HepG2 (cell line): Measurements from ENCODE around the gene CSNK1D. TPM values are rescaled to one million over a fixed set of nuclear protein-coding genes. Genes with fewer than 3 reads are reported as not detected.

Source experiments
- ETV5 ChIP-seq: IDR thresholded peaks from 2 replicates; pipeline ENCODE4 v1.6.1; 2018; ENCODE audit warnings: missing biosample characterization, missing genetic modification reagents, inconsistent platforms, borderline replicate concordance
- FIP1L1 ChIP-seq: fragments of 200-400 bp; formaldehyde crosslinking; IDR thresholded peaks from 2 replicates; pipeline ENCODE4 v1.6.1; 2018; ENCODE audit warnings: low read depth, mild to moderate bottlenecking, low read length, moderate library complexity, borderline replicate concordance; ENCODE audit not compliant: insufficient read depth
- GTF3A ChIP-seq: sonication (generic); formaldehyde crosslinking; conservative IDR thresholded peaks from 2 replicates; pipeline ENCODE4 v1.4.0; 2020; ENCODE audit warnings: mild to moderate bottlenecking, missing genetic modification reagents
- HNF4G ChIP-seq, 2 experiments: sonication (generic) in 1 of 2; formaldehyde crosslinking in 1 of 2; IDR thresholded peaks; 2 replicates each; pipeline versions ENCODE4 v1.4.0 to v1.6.1; 2011 to 2020; ENCODE audit warnings: borderline replicate concordance in 2 of 2, low read depth in 2 of 2, mild to moderate bottlenecking in 2 of 2, low read length in 1 of 2, missing genetic modification reagents in 1 of 2, moderate library complexity in 1 of 2
- HOXA7 ChIP-seq: sonication (generic); formaldehyde crosslinking; IDR thresholded peaks from 2 replicates; pipeline ENCODE4 v1.8.1; 2022; ENCODE audit warnings: mild to moderate bottlenecking, missing genetic modification reagents, moderate library complexity
- MEF2D ChIP-seq: sonication (generic); formaldehyde crosslinking; IDR thresholded peaks from 2 replicates; pipeline ENCODE4 v1.5.1; 2020; ENCODE audit warnings: mild to moderate bottlenecking, missing genetic modification reagents
- PCBP2 ChIP-seq: fragments of 200-400 bp; formaldehyde crosslinking; optimal IDR thresholded peaks from 2 replicates; pipeline ENCODE3; 2018; ENCODE audit warnings: low read length, low read depth; ENCODE audit not compliant: poor library complexity, severe bottlenecking
- PITX1 ChIP-seq: sonication (generic); formaldehyde crosslinking; IDR thresholded peaks from 2 replicates; pipeline ENCODE4 v1.5.1; 2020; ENCODE audit warnings: mild to moderate bottlenecking, missing genetic modification reagents
- PTBP1 ChIP-seq: fragments of 200-400 bp; formaldehyde crosslinking; IDR thresholded peaks from 2 replicates; pipeline ENCODE4 v1.6.1; 2018; ENCODE audit warnings: low read length, low read depth; ENCODE audit not compliant: poor library complexity, severe bottlenecking
- RAD51 ChIP-seq: fragments of 450-650 bp; IDR thresholded peaks from 2 replicates; pipeline ENCODE4 v1.6.1; 2016; ENCODE audit warnings: borderline replicate concordance
- RBM22 ChIP-seq: fragments of 200-400 bp; formaldehyde crosslinking; optimal IDR thresholded peaks from 2 replicates; pipeline ENCODE3; 2017; ENCODE audit warnings: mild to moderate bottlenecking, low read length, moderate library complexity
- SRY ChIP-seq: sonication (generic); formaldehyde crosslinking; IDR thresholded peaks from 2 replicates; pipeline ENCODE4 v1.8.0; 2022; ENCODE audit warnings: mild to moderate bottlenecking, missing genetic modification reagents
- ZFAT ChIP-seq: sonication (generic); formaldehyde crosslinking; conservative IDR thresholded peaks from 2 replicates; pipeline ENCODE4 v1.8.1; 2023; ENCODE audit warnings: missing genetic modification reagents, inconsistent platforms
- ZNF235 ChIP-seq: sonication (generic); formaldehyde crosslinking; IDR thresholded peaks from 2 replicates; pipeline ENCODE4 v1.8.1; 2023; ENCODE audit warnings: mild to moderate bottlenecking, missing genetic modification reagents, borderline replicate concordance
- ZNF292 ChIP-seq: sonication (generic); formaldehyde crosslinking; IDR thresholded peaks from 2 replicates; pipeline ENCODE4 v1.8.1; 2022; ENCODE audit warnings: mild to moderate bottlenecking, low read depth, missing genetic modification reagents, borderline replicate concordance
- ZNF335 ChIP-seq: sonication (generic); formaldehyde crosslinking; IDR thresholded peaks from 2 replicates; pipeline ENCODE4 v1.4.0; 2020; ENCODE audit warnings: missing genetic modification reagents
- ZNF577 ChIP-seq: sonication (generic); formaldehyde crosslinking; IDR thresholded peaks from 2 replicates; pipeline ENCODE4 v1.4.0; 2020; ENCODE audit warnings: mild to moderate bottlenecking, low read depth, missing genetic modification reagents, borderline replicate concordance
- polyA plus RNA-seq, 8 experiments: library from polyadenylated mRNA; depleted of rRNA in 3 of 8; stranded (reverse) in 7 of 8; unstranded in 1 of 8; fragments of >200 nt; fragmentation: Illumina TruSeq in 4 of 8; extraction: Trizol in 4 of 8; gene quantifications; 2 replicates each; pipeline versions ENCODE4 v1.2.1 to v1.2.3, GENCODE V29; 2011 to 2016; ENCODE audit warnings: low read depth in 4 of 8, missing spikeins in 1 of 8, mixed read lengths in 1 of 8; ENCODE audit not compliant: insufficient read depth in 1 of 8
- total RNA-seq, 5 experiments: library from RNA; depleted of rRNA; stranded (reverse); fragments of >200 nt; fragmentation: Illumina TruSeq; extraction: Trizol; gene quantifications; 2 replicates each; pipeline ENCODE4 v1.2.3, GENCODE V29; 2016; ENCODE audit warnings: low read depth in 1 of 5
- TF ChIP-seq, protein P1 (sequence below): sonication (generic); formaldehyde crosslinking; IDR thresholded peaks from 2 replicates; pipeline ENCODE4 v1.4.0; 2020; ENCODE audit warnings: missing genetic modification reagents
- TF ChIP-seq, protein P2 (sequence below): sonication (generic); formaldehyde crosslinking; IDR thresholded peaks from 2 replicates; pipeline ENCODE4 v1.5.0; 2020; ENCODE audit warnings: missing genetic modification reagents, mild to moderate bottlenecking, borderline replicate concordance
- TF ChIP-seq, protein P3 (sequence below): sonication (generic); formaldehyde crosslinking; IDR thresholded peaks from 2 replicates; pipeline ENCODE4 v1.5.1; 2020; ENCODE audit warnings: missing genetic modification reagents, mild to moderate bottlenecking, borderline replicate concordance

CSNK1D gene
- total and polyA plus RNA-seq, 2 of the 13 experiments (the other 11 are each of a cell fraction or from before 2014, with no cell fraction given) = 31.5 to 128 TPM

DNA sequence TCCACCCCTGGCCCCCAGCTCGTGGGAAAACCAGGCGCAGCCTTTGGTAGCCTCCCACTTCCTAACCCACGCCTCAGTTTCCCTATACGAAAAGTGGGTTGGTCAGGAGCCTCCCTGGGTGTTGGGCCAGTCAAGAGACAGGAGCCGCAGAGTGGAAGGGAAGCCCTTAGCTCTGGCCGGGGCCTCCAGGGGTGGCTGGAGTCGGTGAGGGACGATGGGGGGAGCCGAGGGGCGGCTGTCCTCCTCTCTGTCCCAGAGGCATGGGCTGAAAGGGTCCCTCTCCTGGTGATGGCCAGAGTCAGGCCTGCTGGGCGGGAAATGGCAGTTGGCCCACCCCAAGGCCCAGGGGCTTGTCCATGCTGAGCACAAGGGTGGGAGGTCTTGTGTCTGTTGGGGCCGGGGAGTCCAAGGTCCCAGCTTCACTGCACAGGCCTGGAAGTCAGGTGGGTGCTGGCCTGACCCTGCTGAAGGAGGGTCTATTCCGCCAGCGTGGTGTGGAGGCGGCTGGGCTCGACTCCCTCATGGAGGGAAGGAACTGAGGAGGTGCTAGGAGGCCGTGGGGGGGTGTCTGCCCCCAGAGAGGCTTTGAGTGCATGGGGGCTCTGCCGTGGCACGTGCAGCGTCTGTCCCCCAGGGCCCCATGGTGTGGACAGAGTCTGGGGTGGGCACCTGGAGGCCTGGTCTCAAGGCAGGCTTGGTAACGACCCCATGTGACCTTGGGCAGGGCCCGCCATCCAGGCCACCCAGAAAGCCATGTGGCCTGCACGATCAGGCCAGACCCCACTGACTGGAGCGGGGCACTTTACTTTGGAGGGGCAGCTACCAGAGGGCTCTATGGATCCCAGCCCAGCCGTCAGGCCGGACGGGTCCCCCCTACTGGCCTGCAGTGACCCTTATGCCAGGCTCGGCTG is 43.5 kb downstream of the CSNK1D start (continued):
- TF ChIP-seq ZNF292 (CRISPR knock-in tag) (0 out of 2 replicates have a peak, but pooled peaks have one; percentile 19), HOXA7 (CRISPR knock-in tag) (no peak), ZFAT (CRISPR knock-in tag) (no peak), ZNF335 (CRISPR knock-in tag) (peak; percentile 8; the same call in 1 of the 2 replicates), ETV5 (CRISPR knock-in tag) (peak; percentile 4), PTBP1 (peak; percentile 85), FIP1L1 (no peak), RBM22 (peak; percentile 67), HNF4G (IDR thresholded peaks at IDR 0.05; ENCODE audit: borderline replicate concordance, low read depth, low read length) (peak; percentile 3; the same call in 1 of the 2 replicates), HNF4G (CRISPR knock-in tag; IDR thresholded peaks at IDR 0.05; ENCODE audit: borderline replicate concordance, low read depth) (no peak), ZNF577 (CRISPR knock-in tag) (no peak), MEF2D (CRISPR knock-in tag) (0 out of 2 replicates have a peak, but pooled peaks have one; percentile 38), PITX1 (no peak; the same call in 1 of the 2 replicates), PCBP2 (no peak), RAD51 (no peak), GTF3A (CRISPR knock-in tag) (no peak), ZNF235 (CRISPR knock-in tag) (no peak), SRY (CRISPR knock-in tag) (peak; percentile 43; the same call in 1 of the 2 replicates)
- TF ChIP-seq, protein P1, sequence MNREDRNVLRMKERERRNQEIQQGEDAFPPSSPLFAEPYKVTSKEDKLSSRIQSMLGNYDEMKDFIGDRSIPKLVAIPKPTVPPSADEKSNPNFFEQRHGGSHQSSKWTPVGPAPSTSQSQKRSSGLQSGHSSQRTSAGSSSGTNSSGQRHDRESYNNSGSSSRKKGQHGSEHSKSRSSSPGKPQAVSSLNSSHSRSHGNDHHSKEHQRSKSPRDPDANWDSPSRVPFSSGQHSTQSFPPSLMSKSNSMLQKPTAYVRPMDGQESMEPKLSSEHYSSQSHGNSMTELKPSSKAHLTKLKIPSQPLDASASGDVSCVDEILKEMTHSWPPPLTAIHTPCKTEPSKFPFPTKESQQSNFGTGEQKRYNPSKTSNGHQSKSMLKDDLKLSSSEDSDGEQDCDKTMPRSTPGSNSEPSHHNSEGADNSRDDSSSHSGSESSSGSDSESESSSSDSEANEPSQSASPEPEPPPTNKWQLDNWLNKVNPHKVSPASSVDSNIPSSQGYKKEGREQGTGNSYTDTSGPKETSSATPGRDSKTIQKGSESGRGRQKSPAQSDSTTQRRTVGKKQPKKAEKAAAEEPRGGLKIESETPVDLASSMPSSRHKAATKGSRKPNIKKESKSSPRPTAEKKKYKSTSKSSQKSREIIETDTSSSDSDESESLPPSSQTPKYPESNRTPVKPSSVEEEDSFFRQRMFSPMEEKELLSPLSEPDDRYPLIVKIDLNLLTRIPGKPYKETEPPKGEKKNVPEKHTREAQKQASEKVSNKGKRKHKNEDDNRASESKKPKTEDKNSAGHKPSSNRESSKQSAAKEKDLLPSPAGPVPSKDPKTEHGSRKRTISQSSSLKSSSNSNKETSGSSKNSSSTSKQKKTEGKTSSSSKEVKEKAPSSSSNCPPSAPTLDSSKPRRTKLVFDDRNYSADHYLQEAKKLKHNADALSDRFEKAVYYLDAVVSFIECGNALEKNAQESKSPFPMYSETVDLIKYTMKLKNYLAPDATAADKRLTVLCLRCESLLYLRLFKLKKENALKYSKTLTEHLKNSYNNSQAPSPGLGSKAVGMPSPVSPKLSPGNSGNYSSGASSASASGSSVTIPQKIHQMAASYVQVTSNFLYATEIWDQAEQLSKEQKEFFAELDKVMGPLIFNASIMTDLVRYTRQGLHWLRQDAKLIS (CRISPR knock-in tag) = peak; percentile 41; the same call in 1 of the 2 replicates
- TF ChIP-seq, protein P2, sequence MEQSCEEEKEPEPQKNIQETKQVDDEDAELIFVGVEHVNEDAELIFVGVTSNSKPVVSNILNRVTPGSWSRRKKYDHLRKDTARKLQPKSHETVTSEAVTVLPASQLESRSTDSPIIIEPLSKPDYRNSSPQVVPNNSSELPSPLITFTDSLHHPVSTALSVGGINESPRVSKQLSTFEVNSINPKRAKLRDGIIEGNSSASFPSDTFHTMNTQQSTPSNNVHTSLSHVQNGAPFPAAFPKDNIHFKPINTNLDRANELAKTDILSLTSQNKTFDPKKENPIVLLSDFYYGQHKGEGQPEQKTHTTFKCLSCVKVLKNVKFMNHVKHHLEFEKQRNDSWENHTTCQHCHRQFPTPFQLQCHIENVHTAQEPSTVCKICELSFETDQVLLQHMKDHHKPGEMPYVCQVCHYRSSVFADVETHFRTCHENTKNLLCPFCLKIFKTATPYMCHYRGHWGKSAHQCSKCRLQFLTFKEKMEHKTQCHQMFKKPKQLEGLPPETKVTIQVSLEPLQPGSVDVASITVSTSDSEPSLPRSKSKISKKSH (CRISPR knock-in tag) = no peak; the same call in 1 of the 2 replicates
- TF ChIP-seq, protein P3, sequence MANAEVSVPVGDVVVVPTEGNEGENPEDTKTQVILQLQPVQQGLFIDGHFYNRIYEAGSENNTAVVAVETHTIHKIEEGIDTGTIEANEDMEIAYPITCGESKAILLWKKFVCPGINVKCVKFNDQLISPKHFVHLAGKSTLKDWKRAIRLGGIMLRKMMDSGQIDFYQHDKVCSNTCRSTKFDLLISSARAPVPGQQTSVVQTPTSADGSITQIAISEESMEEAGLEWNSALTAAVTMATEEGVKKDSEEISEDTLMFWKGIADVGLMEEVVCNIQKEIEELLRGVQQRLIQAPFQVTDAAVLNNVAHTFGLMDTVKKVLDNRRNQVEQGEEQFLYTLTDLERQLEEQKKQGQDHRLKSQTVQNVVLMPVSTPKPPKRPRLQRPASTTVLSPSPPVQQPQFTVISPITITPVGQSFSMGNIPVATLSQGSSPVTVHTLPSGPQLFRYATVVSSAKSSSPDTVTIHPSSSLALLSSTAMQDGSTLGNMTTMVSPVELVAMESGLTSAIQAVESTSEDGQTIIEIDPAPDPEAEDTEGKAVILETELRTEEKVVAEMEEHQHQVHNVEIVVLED (CRISPR knock-in tag) = no peak
